ENCODE data around the gene NVL. TPM values are rescaled to one million over a fixed set of nuclear protein-coding genes. Genes with fewer than 3 reads are reported as not detected.

The NVL gene
- total RNA-seq, 1 donor from 2014 or later: 18.7 TPM

DNA sequence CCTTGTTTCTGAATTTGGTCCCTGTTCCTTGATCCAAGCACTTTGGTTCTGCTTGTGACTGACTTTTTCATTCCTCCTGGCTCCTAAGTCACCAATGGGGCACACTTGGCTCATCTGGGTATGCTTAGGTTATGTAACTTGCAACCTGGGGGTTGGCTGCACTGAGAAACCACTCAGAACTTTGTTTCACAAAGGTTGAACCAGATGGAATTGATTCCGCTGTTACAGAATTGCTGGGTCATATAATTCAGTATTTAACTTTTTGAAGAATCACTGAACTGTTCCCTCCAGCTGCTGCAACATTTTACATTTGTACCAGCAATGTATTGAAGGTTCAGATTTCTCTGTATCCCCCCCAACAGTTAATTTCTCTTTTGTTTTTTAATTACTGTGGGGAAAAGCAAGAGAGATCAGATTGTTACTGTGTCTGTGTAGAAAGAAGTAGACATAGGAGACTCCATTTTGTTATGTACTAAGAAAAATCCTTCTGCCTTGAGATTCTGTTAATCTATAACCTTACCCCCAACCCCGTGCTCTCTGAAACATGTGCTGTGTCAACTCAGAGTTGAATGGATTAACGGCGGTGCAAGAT lies 9.6 kb upstream of the NVL start:
- Mint-ChIP-seq H3K36me3 (ENCODE audit: low read depth) (peaks cover 4% of the 10 kb centered on the region), H3K9me3 (ENCODE audit: low read depth) (peaks cover 12% of the 10 kb centered on the region), H3K27me3 (ENCODE audit: low read depth) (peaks cover 4% of the 10 kb centered on the region), H3K4me1 (ENCODE audit: low read depth) (peaks cover 3% of the 10 kb centered on the region), H3K27ac (ENCODE audit: unreplicated experiment) (no peak overlapping the region), H3K4me3 (ENCODE audit: unreplicated experiment) (no peak overlapping the region)
- no peak for DNase-seq (ENCODE audit: low spot score)
- no peak for TF ChIP-seq CTCF (IDR thresholded peaks at IDR 0.05)

DNA sequence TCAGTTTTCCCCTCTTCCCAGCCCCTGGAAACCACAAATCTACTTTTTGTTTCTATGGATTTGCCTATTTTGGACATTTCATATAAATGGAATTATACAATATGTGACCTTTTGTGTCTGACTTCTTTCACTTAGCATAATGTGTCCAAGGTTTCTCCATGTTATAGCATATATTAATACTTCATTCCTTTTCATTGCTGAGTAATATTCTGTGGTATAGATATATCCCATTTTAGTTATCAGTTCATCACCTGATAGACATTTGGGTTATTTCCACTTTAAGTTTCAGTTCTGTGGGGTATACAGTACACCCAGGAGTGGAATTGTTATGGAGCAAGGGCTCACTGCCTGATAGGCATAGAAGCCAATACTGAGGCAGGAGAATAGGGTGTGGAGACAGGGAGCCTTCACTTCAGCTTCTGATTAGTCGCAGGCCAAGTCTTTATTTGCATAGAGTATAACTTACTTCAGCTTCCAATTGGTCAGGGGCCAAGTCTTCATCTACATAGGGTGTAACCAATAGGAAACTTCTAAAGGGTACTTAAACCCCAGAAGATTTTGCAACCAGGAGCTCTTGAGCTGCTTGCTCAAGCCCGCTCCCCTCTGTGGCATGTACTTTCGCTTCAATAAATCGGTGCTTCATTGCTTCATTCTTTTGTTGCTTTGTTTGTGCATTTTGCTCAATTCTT lies 8.3 kb upstream of the NVL start:
- H3K4me1 Mint-ChIP-seq (ENCODE audit: low read depth): peaks cover 3% of the 10 kb centered on the region
- H3K27me3 Mint-ChIP-seq (ENCODE audit: low read depth): peaks cover 4% of the 10 kb centered on the region
- peaks cover 1% of the 10 kb centered on the region for H3K36me3 Mint-ChIP-seq (ENCODE audit: low read depth)
- peaks cover 7% of the 10 kb centered on the region for H3K9me3 Mint-ChIP-seq (ENCODE audit: low read depth)
- no peak overlapping the region for H3K4me3 Mint-ChIP-seq (ENCODE audit: unreplicated experiment)
- no peak for DNase-seq (ENCODE audit: low spot score)
- H3K27ac Mint-ChIP-seq (ENCODE audit: unreplicated experiment): no peak overlapping the region
- no peak for TF ChIP-seq CTCF (IDR thresholded peaks at IDR 0.05)

DNA sequence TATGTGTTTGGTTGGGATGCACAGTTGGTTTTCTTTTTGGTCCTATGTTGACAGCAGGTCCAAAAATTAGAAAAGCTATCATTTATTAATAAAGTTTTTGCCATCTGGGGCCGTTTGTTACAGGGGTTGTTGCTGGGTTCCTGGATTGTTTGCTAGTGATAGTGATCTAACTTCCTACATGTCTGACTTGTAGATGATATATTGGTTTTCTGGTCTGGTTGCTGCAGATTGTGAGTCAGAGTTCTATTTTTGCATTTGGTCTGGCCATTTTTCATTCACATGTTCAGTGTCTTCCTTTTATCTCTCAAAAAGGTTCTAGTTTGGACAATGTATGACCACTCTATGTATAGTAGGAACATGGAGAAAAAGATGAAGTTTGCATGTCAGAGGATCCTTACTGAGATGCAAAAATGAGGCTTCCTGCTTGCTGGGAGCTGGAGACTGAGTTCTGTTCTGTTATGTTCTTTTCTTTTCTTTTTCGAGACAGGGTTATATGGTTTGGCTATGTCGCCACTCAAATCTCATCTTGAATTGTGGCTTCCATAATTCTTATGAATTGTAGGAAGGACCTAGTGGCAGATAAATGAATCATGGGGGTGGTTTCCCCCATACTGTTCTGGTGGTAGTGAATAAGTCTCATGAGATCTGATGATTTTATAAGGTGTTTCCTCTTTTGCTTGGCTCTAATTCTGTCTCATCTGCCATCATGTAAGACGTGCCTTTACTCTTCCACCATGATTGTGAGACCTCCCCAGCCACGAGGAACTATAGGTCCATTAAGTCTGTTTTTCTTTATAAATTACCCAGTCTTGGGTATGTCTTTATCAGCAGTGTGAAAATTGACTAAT lies 4.2 kb upstream of the NVL start:
- no peak for DNase-seq (ENCODE audit: low spot score)
- peaks cover 4% of the 10 kb centered on the region for H3K27me3 Mint-ChIP-seq (ENCODE audit: low read depth)

DNA sequence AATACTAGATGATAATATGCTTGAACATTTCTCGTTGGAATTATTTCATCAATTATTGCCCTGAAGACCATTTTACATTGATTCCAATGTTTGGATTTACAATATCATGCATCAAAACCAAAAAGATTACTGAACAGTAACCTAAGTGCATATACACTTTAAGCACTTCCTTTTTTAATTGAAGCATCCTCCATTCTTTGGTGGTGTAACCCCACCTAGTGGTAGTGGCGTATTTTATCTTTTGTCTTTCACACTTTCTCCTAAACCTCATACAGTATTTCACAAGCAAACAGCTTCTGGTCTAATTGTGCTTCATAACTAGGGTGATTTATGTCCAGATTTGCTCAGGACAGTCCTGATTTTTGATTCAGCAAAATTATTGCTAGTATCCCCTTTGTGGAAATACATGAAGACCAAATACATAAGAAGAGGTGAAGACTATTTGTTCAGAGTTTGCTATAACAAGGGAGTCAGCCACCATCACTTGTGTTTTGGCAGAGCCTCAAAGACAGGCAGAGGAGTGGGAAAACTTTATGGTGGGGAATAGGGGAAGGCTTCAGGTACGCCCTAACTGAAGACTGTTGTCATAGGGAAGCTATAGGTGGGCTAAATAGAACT lies 3.4 kb upstream of the NVL start:
- Mint-ChIP-seq H3K27ac (ENCODE audit: unreplicated experiment) (no peak overlapping the region), H3K36me3 (ENCODE audit: low read depth) (no peaks in the 10 kb centered on the region), H3K4me1 (ENCODE audit: low read depth) (peaks cover 15% of the 10 kb centered on the region), H3K4me3 (ENCODE audit: unreplicated experiment) (no peak overlapping the region), H3K9me3 (ENCODE audit: low read depth) (no peaks in the 10 kb centered on the region), H3K27me3 (ENCODE audit: low read depth) (no peaks in the 10 kb centered on the region)
- TF ChIP-seq CTCF (IDR thresholded peaks at IDR 0.05): peak; percentile 82
- DNase-seq (ENCODE audit: low spot score): no peak

More for the DNA sequence above, 4.2 kb upstream of the NVL start:
- Mint-ChIP-seq H3K4me1 (ENCODE audit: low read depth) (peaks cover 10% of the 10 kb centered on the region), H3K4me3 (ENCODE audit: unreplicated experiment) (no peak overlapping the region), H3K36me3 (ENCODE audit: low read depth) (no peaks in the 10 kb centered on the region), H3K27ac (ENCODE audit: unreplicated experiment) (no peak overlapping the region), H3K9me3 (ENCODE audit: low read depth) (no peaks in the 10 kb centered on the region)
- no peak for TF ChIP-seq CTCF (IDR thresholded peaks at IDR 0.05)

DNA sequence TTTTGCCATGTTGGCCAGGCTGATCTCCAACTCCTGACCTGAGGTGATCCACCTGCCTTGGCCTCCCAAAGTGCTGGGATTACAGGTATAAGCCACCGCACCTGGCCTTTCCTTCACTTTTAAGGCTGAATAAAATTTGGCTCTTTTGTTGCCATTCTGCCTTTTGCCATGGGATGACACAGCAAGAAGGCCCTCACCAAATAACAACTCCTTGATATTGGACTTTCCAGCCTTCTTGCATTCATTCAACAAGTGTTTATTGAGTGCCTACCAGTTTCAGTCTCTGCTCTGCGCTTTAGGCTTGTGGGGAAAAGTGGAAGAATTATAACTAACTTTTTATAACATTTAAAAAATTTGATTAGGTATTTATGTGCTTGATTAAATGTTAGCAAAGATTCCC lies 1.9 kb upstream of the NVL start:
- Mint-ChIP-seq H3K4me3 (ENCODE audit: unreplicated experiment) (no peak overlapping the region), H3K4me1 (ENCODE audit: low read depth) (peaks cover 26% of the 10 kb centered on the region), H3K9me3 (ENCODE audit: low read depth) (no peaks in the 10 kb centered on the region), H3K36me3 (ENCODE audit: low read depth) (no peaks in the 10 kb centered on the region), H3K27ac (ENCODE audit: unreplicated experiment) (no peak overlapping the region), H3K27me3 (ENCODE audit: low read depth) (no peaks in the 10 kb centered on the region)
- no peak for DNase-seq (ENCODE audit: low spot score)
- TF ChIP-seq CTCF (IDR thresholded peaks at IDR 0.05): no peak

All from chondrocyte (in vitro differentiated cells).